GM21367 (cell line): ENCODE results near the gene TRABD2B.

Experiments
- ATAC-seq: cut with Tn5 transposase; IDR thresholded peaks from one replicate; pipeline ENCODE4 v1.9.1; 2021; ENCODE audit not compliant: unreplicated experiment

Gene TRABD2B

GRCh38 chr1:47993881-47994625, 3.1 kb downstream of the TRABD2B start:
- ATAC-seq: no peak

GRCh38 chr1:47993416-47993740, 3.8 kb downstream of the TRABD2B start:
- no peak for ATAC-seq

- ATAC-seq: no peak
These were observed 4.3 kb downstream of the TRABD2B start for GRCh38 chr1:47992720-47993415.

- ATAC-seq: no peak
These were observed 5.5 kb downstream of the TRABD2B start for GRCh38 chr1:47991673-47992072.

GRCh38 chr1:47991187-47991586, 6.0 kb downstream of the TRABD2B start:
- no peak for ATAC-seq

GRCh38 chr1:47990286-47990685, 6.9 kb downstream of the TRABD2B start:
- no peak for ATAC-seq

GRCh38 chr1:47987601-47988000, 9.6 kb downstream of the TRABD2B start:
- no peak for ATAC-seq

- no peak for ATAC-seq
These were observed 10.4 kb downstream of the TRABD2B start for GRCh38 chr1:47986761-47987200.

GRCh38 chr1:47985018-47985417, 12.2 kb downstream of the TRABD2B start:
- no peak for ATAC-seq

GRCh38 chr1:47984175-47984789, 12.9 kb downstream of the TRABD2B start:
- no peak for ATAC-seq

- ATAC-seq: no peak
These were observed 13.5 kb downstream of the TRABD2B start for GRCh38 chr1:47983691-47984090.

GRCh38 chr1:47981667-47982350, 15.4 kb downstream of the TRABD2B start:
- no peak for ATAC-seq

GRCh38 chr1:47980501-47980900, 16.7 kb downstream of the TRABD2B start:
- no peak for ATAC-seq

GRCh38 chr1:47979724-47980123, 17.5 kb downstream of the TRABD2B start:
- no peak for ATAC-seq

GRCh38 chr1:47978486-47978885, 18.7 kb downstream of the TRABD2B start:
- no peak for ATAC-seq

- no peak for ATAC-seq
These were observed 20.5 kb downstream of the TRABD2B start for GRCh38 chr1:47976728-47977127.

- ATAC-seq: no peak
These were observed 20.9 kb downstream of the TRABD2B start for GRCh38 chr1:47976267-47976666.

GRCh38 chr1:47975302-47975921, 21.8 kb downstream of the TRABD2B start:
- no peak for ATAC-seq

GRCh38 chr1:47972864-47973432, 24.2 kb downstream of the TRABD2B start:
- ATAC-seq: no peak

GRCh38 chr1:47971385-47972160, 25.6 kb downstream of the TRABD2B start:
- no peak for ATAC-seq
